Panc1 (cell line): ENCODE data around the gene SLC22A12.

Experiments
- POLR2AphosphoS5 ChIP-seq: IDR thresholded peaks from 2 replicates; pipeline ENCODE4 v1.6.1; 2012; ENCODE audit warnings: mild to moderate bottlenecking, low read depth, low read length, moderate library complexity
- TF ChIP-seq, protein P1 (sequence below): fragments of 450-650 bp; IDR thresholded peaks from 2 replicates; pipeline ENCODE4 v1.5.1; 2017; ENCODE audit warnings: mild to moderate bottlenecking

GRCh38 chr11:64606796-64607380, 15.9 kb downstream of the SLC22A12 start:
- TF ChIP-seq, protein P1, sequence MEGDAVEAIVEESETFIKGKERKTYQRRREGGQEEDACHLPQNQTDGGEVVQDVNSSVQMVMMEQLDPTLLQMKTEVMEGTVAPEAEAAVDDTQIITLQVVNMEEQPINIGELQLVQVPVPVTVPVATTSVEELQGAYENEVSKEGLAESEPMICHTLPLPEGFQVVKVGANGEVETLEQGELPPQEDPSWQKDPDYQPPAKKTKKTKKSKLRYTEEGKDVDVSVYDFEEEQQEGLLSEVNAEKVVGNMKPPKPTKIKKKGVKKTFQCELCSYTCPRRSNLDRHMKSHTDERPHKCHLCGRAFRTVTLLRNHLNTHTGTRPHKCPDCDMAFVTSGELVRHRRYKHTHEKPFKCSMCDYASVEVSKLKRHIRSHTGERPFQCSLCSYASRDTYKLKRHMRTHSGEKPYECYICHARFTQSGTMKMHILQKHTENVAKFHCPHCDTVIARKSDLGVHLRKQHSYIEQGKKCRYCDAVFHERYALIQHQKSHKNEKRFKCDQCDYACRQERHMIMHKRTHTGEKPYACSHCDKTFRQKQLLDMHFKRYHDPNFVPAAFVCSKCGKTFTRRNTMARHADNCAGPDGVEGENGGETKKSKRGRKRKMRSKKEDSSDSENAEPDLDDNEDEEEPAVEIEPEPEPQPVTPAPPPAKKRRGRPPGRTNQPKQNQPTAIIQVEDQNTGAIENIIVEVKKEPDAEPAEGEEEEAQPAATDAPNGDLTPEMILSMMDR: no peak
- no peak for TF ChIP-seq POLR2AphosphoS5
